Measurements from ENCODE around the gene LMOD3.

The LMOD3 gene

DNA sequence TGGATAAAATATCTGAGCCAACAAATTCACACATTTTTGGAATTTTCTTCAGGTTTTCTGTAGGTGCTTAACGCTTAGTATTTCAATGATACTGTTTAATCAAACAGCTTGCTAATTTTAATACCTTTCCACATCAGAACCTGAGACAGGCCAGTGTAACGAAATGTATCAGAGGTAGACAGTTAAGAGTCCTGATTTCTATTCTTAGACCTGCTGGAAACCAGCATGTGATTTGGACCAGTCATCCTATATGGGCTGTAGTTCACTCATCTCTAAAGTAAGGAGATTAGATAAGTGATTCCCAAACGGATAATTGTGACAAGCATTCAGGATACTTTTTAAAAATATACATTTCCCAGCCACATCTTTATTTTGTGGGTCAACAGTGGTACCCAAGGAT lies 19.3 kb downstream of the LMOD3 start:
- DNase-seq (ENCODE audit: extremely low spot score) = no peak
- CTCF ChIA-PET = no interaction called here
- POLR2A ChIA-PET = no interaction called here
- no peak for TF ChIP-seq ZNF384 (IDR thresholded peaks at IDR 0.05)
- TF ChIP-seq ELF4 (IDR thresholded peaks at IDR 0.05) = no peak
- no peak for TF ChIP-seq SUZ12 (IDR thresholded peaks at IDR 0.05)
- TF ChIP-seq TARDBP (IDR thresholded peaks at IDR 0.05) = no peak
- TF ChIP-seq BHLHE40 (IDR thresholded peaks at IDR 0.05; ENCODE audit: borderline replicate concordance) = no peak
- no peak for TF ChIP-seq FOXA1 (IDR thresholded peaks at IDR 0.05)
- TF ChIP-seq ARNT (IDR thresholded peaks at IDR 0.05) = no peak
- TF ChIP-seq CTBP1 (IDR thresholded peaks at IDR 0.05; ENCODE audit: borderline replicate concordance) = no peak
- no peak for TF ChIP-seq NFRKB (IDR thresholded peaks at IDR 0.05)
- TF ChIP-seq FOXM1 (IDR thresholded peaks at IDR 0.05; ENCODE audit: borderline replicate concordance) = no peak
- TF ChIP-seq PKNOX1 (IDR thresholded peaks at IDR 0.05) = no peak

- POLR2A ChIA-PET = no interaction called here
- TF ChIP-seq HDGF (IDR thresholded peaks at IDR 0.05; ENCODE audit: borderline replicate concordance) (no peak), BHLHE40 (IDR thresholded peaks at IDR 0.05; ENCODE audit: borderline replicate concordance) (no peak), TARDBP (IDR thresholded peaks at IDR 0.05) (no peak), LEF1 (IDR thresholded peaks at IDR 0.05; ENCODE audit: borderline replicate concordance) (no peak), NFRKB (IDR thresholded peaks at IDR 0.05) (no peak)
- CTCF ChIA-PET = no interaction called here
- no peak for DNase-seq (ENCODE audit: extremely low spot score)
These were observed 20.0 kb downstream of the LMOD3 start for GRCh38 chr3:69102384-69102783.

DNA sequence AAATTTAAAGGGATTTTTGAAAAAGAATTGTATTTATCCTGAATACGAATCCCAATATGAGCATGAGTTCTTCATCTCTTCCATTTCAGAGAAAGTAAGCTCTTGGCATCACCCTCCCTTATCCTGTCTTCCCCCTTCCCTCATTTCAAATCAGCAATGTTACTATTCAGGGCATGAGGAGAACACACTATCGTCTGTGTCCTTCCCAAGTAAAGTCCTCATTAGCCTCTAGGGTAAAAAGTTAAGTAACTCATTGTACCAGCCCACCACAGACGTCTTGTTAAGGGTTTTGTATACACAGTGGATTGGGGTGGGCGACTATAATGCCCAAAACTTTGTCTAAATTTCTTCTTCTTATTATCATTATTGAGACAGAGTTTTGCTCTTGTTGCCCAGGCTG lies 22.8 kb downstream of the LMOD3 start:
- no peak for DNase-seq (ENCODE audit: extremely low spot score)
- POLR2A ChIA-PET = interaction anchor here (1.0 kb wide), 1 partner anchor 13 kb away, joined by 3 read pairs; no protein-coding TSS in a partner anchor
- TF ChIP-seq ARNT (IDR thresholded peaks at IDR 0.05) (no peak), SP1 (IDR thresholded peaks at IDR 0.05) (no peak), CTBP1 (IDR thresholded peaks at IDR 0.05; ENCODE audit: borderline replicate concordance) (no peak), FOXK2 (IDR thresholded peaks at IDR 0.05) (no peak), LEF1 (IDR thresholded peaks at IDR 0.05; ENCODE audit: borderline replicate concordance) (no peak), HDGF (IDR thresholded peaks at IDR 0.05; ENCODE audit: borderline replicate concordance) (no peak), FOXM1 (IDR thresholded peaks at IDR 0.05; ENCODE audit: borderline replicate concordance) (no peak), TARDBP (IDR thresholded peaks at IDR 0.05) (no peak), ELF4 (IDR thresholded peaks at IDR 0.05) (no peak), FOXA1 (IDR thresholded peaks at IDR 0.05) (no peak), NFRKB (IDR thresholded peaks at IDR 0.05) (no peak), BHLHE40 (IDR thresholded peaks at IDR 0.05; ENCODE audit: borderline replicate concordance) (no peak), SUZ12 (IDR thresholded peaks at IDR 0.05) (no peak), PKNOX1 (IDR thresholded peaks at IDR 0.05) (no peak), ZNF384 (IDR thresholded peaks at IDR 0.05) (no peak), L3MBTL2 (conservative IDR thresholded peaks at IDR 0.05) (no peak)
- CTCF ChIA-PET = no interaction called here

DNA sequence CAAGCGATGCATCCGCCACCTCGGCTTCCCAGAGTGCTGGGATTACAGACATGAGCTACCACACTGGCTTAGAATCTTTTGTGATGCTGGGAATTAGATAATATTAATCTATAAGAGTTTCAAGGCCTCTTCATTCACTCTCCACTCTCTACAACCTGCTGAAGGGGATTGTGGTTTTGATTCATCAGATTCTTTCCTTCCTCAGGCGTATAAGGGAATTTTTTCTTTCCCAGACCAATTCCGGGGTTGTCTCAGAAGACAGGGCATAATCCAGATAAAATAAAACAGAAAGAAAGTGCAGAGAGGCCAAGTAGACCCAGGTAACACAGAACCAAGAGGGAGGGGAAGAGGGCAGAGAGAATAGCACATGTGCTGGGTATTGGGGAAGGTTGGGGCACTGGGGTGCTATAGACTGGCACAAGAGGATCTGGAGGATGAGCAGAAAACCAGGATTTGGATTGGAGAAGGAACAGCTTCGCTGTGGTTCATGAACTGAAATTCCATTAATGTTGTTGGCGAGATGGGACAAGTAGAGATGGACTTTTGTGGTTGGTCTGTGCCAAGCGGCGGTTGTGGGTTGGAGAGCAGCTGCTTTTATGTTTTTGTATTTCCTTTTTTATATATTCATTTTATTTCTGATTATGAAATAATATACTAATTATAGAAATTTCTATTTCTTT lies 24.8 kb downstream of the LMOD3 start:
- TF ChIP-seq PKNOX1 (IDR thresholded peaks at IDR 0.05) (no peak), L3MBTL2 (conservative IDR thresholded peaks at IDR 0.05) (no peak), NFRKB (IDR thresholded peaks at IDR 0.05) (no peak), ZNF384 (IDR thresholded peaks at IDR 0.05) (no peak), HDGF (IDR thresholded peaks at IDR 0.05; ENCODE audit: borderline replicate concordance) (no peak), FOXA1 (IDR thresholded peaks at IDR 0.05) (no peak), ELF4 (IDR thresholded peaks at IDR 0.05) (no peak), LEF1 (IDR thresholded peaks at IDR 0.05; ENCODE audit: borderline replicate concordance) (no peak), BHLHE40 (IDR thresholded peaks at IDR 0.05; ENCODE audit: borderline replicate concordance) (no peak), ARNT (IDR thresholded peaks at IDR 0.05) (no peak)
- ChIA-PET POLR2A (no interaction called here), CTCF (no interaction called here)
- DNase-seq (ENCODE audit: extremely low spot score) = no peak

DNA sequence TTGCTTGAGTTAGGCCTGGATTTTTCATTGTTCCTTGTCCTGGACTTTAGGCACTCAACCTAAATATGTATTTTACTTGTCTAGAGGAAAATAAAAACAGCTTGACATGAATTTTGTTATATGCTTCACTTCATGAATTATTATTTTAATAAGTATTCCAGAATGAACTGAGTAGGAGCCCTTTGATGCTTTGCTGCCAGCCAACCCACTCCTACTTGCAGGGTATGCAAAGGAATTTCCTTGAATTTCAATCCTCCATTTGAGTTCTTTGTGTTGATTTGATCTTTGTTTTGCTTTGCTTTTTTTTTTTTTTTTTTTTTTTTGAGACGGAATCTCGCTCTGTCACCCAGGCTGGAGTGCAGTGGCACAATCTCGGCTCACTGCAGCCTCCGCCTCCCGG lies 26.1 kb downstream of the LMOD3 start:
- no peak for TF ChIP-seq CTBP1 (IDR thresholded peaks at IDR 0.05; ENCODE audit: borderline replicate concordance)
- no peak for TF ChIP-seq TARDBP (IDR thresholded peaks at IDR 0.05)
- no peak for TF ChIP-seq BHLHE40 (IDR thresholded peaks at IDR 0.05; ENCODE audit: borderline replicate concordance)
- TF ChIP-seq SUZ12 (IDR thresholded peaks at IDR 0.05) = no peak
- no peak for TF ChIP-seq SP1 (IDR thresholded peaks at IDR 0.05)
- no peak for TF ChIP-seq ARNT (IDR thresholded peaks at IDR 0.05)
- TF ChIP-seq FOXA1 (IDR thresholded peaks at IDR 0.05) = no peak
- no peak for TF ChIP-seq ZNF384 (IDR thresholded peaks at IDR 0.05)
- TF ChIP-seq LEF1 (IDR thresholded peaks at IDR 0.05; ENCODE audit: borderline replicate concordance) = no peak
- TF ChIP-seq NFRKB (IDR thresholded peaks at IDR 0.05) = no peak
- ChIA-PET CTCF (no interaction called here), POLR2A (no interaction called here)
- no peak for DNase-seq (ENCODE audit: extremely low spot score)

DNA sequence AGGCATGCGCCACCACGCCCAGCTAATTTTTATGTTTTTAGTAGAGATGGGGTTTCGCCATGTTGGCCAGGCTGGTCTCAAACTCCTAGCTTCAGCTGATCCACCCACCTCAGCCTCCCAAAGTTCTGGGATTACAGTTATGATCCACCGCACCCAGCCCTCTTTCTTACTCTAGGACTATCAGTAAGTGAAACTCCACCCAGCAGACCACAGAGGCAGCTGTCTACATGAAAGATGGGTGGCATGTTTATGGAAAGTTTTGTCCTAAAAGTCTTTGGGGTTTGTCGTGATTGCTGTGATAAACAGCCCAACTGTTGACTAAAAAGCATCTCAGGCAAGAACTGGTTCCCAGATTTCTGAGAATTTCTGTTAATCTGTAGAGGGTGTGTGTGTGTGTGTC lies 26.8 kb downstream of the LMOD3 start:
- POLR2A ChIA-PET = no interaction called here
- DNase-seq (ENCODE audit: extremely low spot score) = no peak
- TF ChIP-seq ZNF384 (IDR thresholded peaks at IDR 0.05) (no peak), SUZ12 (IDR thresholded peaks at IDR 0.05) (no peak), FOXM1 (IDR thresholded peaks at IDR 0.05; ENCODE audit: borderline replicate concordance) (no peak), HDGF (IDR thresholded peaks at IDR 0.05; ENCODE audit: borderline replicate concordance) (no peak), NFRKB (IDR thresholded peaks at IDR 0.05) (no peak), PKNOX1 (IDR thresholded peaks at IDR 0.05) (no peak), ELF4 (IDR thresholded peaks at IDR 0.05) (no peak), FOXA1 (IDR thresholded peaks at IDR 0.05) (no peak), SP1 (IDR thresholded peaks at IDR 0.05) (no peak), BHLHE40 (IDR thresholded peaks at IDR 0.05; ENCODE audit: borderline replicate concordance) (no peak)
- CTCF ChIA-PET = no interaction called here
